Measurements from ENCODE around the gene CACNB2. TPM values are rescaled to one million over a fixed set of nuclear protein-coding genes. Genes with fewer than 3 reads are reported as not detected.

The CACNB2 gene
- total RNA-seq, 2 donors from 2014 or later = 12.5 to 12.7 TPM

DNA sequence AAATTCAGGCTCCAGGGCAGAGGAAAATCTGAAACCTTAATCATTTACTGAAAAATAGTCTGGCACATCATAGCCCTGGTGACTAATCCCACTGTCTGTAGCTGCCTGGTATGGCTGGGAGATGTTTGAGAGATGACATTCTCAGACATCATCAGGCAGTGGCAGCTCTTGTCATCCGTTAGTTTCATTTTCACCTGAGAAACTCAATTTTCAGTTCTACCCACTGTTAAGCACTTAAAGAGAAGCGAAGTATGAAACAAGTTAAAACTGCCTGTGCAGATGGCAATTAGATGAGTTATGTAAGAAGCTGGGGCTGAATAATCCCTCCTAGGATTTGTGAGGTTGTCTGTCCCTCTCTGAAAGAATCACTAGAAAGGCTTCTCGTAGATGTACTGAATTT is 361.0 kb downstream of the CACNB2 start:
- 88 to 95% methylated on average over 3 of the region's 3 CpGs for WGBS, 2 donors
- Histone ChIP-seq H3K9me3 (no peaks in the 10 kb centered on the region), H3K4me3 (no peak overlapping the region), H3K36me3 (replicated peaks in 1 of 2; ENCODE audit: insufficient read depth in 1 of 2, low read depth in 2 of 2) (no peaks in the 10 kb centered on the region), H3K27ac (no peak overlapping the region), H3K4me1 (no peaks in the 10 kb centered on the region), H3K27me3 (no peaks in the 10 kb centered on the region)
- ATAC-seq = no peak
- intact Hi-C loops (cut with DNase I) = no loop called here
- no peak for DNase-seq
- TF ChIP-seq, protein P1, sequence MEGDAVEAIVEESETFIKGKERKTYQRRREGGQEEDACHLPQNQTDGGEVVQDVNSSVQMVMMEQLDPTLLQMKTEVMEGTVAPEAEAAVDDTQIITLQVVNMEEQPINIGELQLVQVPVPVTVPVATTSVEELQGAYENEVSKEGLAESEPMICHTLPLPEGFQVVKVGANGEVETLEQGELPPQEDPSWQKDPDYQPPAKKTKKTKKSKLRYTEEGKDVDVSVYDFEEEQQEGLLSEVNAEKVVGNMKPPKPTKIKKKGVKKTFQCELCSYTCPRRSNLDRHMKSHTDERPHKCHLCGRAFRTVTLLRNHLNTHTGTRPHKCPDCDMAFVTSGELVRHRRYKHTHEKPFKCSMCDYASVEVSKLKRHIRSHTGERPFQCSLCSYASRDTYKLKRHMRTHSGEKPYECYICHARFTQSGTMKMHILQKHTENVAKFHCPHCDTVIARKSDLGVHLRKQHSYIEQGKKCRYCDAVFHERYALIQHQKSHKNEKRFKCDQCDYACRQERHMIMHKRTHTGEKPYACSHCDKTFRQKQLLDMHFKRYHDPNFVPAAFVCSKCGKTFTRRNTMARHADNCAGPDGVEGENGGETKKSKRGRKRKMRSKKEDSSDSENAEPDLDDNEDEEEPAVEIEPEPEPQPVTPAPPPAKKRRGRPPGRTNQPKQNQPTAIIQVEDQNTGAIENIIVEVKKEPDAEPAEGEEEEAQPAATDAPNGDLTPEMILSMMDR (IDR thresholded peaks at IDR 0.05) = no peak
- no peak for TF ChIP-seq POLR2A (IDR thresholded peaks at IDR 0.05)

DNA sequence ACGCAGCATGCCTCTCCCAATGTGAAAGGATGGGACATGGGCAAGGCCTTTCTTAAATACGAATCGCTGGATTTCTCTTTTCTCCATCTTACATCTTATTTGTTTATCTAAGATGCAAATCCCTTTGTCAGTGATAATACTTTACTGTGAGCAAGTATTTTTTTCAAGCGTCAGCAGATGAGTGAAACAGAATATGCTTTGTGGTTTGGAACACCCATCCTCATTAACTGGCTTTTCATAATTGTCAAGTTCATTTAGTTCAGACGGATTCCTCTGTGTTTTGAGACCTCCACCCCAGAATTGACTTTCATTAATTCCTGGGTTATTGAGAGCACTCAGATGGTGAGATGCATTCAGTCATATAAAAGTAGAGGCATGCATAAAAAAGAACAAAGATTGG is 361.4 kb downstream of the CACNB2 start:
- 77 to 85% methylated on average over 5 of the region's 5 CpGs for WGBS, 2 donors
- TF ChIP-seq POLR2A (IDR thresholded peaks at IDR 0.05) = no peak
- TF ChIP-seq, protein P1 (IDR thresholded peaks at IDR 0.05) = no peak
- no peaks in the 10 kb centered on the region for H3K9me3 ChIP-seq
- intact Hi-C loops (cut with DNase I) = no loop called here
- H3K4me1 ChIP-seq = no peaks in the 10 kb centered on the region
- no peak overlapping the region for H3K27ac ChIP-seq
- H3K4me3 ChIP-seq = no peak overlapping the region
- H3K27me3 ChIP-seq = no peaks in the 10 kb centered on the region
- DNase-seq (no peak), ATAC-seq (no peak)
- no peaks in the 10 kb centered on the region for H3K36me3 ChIP-seq (replicated peaks in 1 of 2; ENCODE audit: insufficient read depth in 1 of 2, low read depth in 2 of 2)

DNA sequence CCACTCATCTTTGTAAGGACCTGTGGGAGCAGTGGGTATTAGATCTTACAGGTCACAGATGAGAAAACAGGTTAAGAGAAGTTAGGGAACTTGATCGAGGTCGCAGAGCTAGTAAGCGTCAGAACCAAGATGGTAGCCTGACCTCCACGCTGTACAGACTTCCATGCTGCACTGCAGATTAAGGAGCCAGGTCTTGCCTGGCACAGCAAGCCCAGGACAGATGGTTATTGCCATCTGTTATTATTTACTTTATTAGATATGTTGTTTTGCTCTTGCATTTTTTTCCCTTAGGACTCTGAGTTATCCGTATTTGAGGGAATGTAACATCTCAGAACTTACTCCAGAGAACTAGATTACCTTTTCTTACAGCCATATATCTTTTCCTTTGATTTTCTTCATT is 363.9 kb downstream of the CACNB2 start:
- no peak overlapping the region for H3K4me3 ChIP-seq
- TF ChIP-seq, protein P1 (IDR thresholded peaks at IDR 0.05) = no peak
- no peak for TF ChIP-seq POLR2A (IDR thresholded peaks at IDR 0.05)
- DNase-seq (no peak), ATAC-seq (no peak)
- no peaks in the 10 kb centered on the region for H3K27me3 ChIP-seq
- no peak overlapping the region for H3K27ac ChIP-seq
- H3K36me3 ChIP-seq (replicated peaks in 1 of 2; ENCODE audit: insufficient read depth in 1 of 2, low read depth in 2 of 2) = no peaks in the 10 kb centered on the region
- H3K9me3 ChIP-seq = no peaks in the 10 kb centered on the region
- no peaks in the 10 kb centered on the region for H3K4me1 ChIP-seq
- 89 to 91% methylated on average over 5 of the region's 5 CpGs for WGBS, 2 donors
- intact Hi-C loops (cut with DNase I) = no loop called here

DNA sequence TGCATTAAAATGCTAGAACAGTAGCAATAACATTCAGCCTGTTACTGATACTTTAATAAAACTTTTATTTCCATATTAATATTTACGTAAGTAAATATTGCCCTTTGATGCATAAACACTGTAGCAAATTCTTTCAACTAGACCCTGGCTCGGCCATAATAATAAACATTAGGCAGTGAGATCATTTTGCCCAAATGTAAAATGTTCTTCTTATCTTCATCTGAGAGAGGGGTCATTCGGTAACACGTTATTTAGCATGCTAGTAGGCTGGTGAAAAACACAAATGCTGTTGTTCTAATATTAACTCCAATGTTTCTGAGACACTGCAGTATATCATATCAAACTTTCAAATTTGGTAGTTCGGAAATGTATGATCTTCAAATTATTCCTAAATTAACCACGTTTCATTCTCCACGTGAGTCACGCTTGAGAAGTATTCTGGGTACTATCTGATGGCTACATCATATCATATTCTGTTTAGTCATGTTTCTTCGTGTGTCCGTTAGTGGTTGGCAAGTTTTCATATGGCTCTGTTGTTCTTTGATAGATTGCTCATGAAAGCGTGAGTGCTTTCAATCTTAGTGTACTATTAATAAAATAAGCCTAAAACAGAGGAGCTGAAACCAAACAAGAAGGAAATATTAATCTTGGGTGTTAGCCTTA is 365.4 kb downstream of the CACNB2 start:
- 52 to 55% methylated on average over 11 of the region's 11 CpGs for WGBS, 2 donors
- no peak for ATAC-seq
- H3K27ac ChIP-seq = no peak overlapping the region

More for the DNA sequence above, 365.4 kb downstream of the CACNB2 start:
- no peaks in the 10 kb centered on the region for H3K27me3 ChIP-seq
- TF ChIP-seq, protein P1 (IDR thresholded peaks at IDR 0.05) = no peak
- no peak for TF ChIP-seq POLR2A (IDR thresholded peaks at IDR 0.05)
- no peaks in the 10 kb centered on the region for H3K4me1 ChIP-seq
- intact Hi-C loops (cut with DNase I) = no loop called here
- H3K9me3 ChIP-seq = no peaks in the 10 kb centered on the region
- no peak overlapping the region for H3K4me3 ChIP-seq
- no peaks in the 10 kb centered on the region for H3K36me3 ChIP-seq (replicated peaks in 1 of 2; ENCODE audit: insufficient read depth in 1 of 2, low read depth in 2 of 2)
- no peak for DNase-seq
